ENCODE results near the gene SPRYD3.

SPRYD3 gene

GRCh38 chr12:53086361-53086760 lies 7.2 kb upstream of the SPRYD3 start:
- in situ Hi-C loops (cut with MboI; ENCODE audit: low sequenced_read_pairs), result no loop called here

DNA sequence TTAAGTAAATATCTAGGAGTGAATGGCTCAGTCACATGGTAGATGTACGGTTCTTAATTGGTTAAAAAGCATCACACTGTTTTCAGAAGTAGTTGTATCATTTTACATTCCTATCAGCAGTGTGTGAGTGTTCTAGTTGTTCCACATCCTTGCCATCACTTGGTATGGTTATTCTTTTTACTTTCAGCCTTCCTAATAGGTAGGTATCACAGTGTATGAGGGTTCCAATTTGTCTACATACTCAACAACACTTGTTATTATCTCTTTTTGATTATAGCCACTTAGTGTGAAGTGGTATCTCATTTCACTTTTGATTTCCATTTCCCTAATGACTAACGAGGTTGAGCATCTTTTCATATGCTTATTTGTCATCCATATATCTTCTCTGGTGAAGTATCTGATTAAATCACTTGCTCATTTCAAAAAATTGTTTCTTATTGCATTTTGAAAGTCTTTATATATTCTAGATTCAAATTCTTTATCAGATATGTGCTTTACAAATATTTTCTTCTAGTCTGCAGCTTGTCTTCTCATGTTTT lies 3.5 kb upstream of the SPRYD3 start:
- in situ Hi-C loops (cut with MboI; ENCODE audit: low sequenced_read_pairs), result no loop called here

GRCh38 chr12:53078425-53079225 lies 565 bp downstream of the SPRYD3 start:
- in situ Hi-C loops (cut with MboI; ENCODE audit: low sequenced_read_pairs), result no loop called here

- in situ Hi-C loops (cut with MboI; ENCODE audit: low sequenced_read_pairs), result no loop called here
Measured at GRCh38 chr12:53077030-53077429, 2.2 kb downstream of the SPRYD3 start.

DNA sequence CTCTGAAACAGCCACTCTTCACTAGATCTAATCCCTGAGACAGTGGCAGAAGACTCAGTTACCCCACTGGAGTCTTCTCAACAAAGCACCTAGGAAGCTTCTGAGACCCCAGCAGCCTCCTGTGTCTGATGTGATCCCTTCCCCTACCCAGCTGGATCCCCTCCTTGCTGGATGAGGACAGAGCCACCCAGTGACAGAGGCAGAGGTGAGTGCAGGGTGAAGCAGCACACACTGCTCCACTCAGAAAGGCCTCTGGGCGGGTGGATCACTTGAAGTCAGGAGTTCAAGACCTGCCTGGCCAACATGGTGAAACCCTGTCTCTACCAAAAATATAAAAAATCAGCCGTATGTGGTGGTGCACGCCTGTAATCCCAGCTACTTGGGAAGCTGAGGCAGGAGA lies 2.7 kb downstream of the SPRYD3 start:
- in situ Hi-C loops (cut with MboI; ENCODE audit: low sequenced_read_pairs), result no loop called here

- in situ Hi-C loops (cut with MboI; ENCODE audit: low sequenced_read_pairs), result no loop called here
Measured at GRCh38 chr12:53074999-53075370, 4.2 kb downstream of the SPRYD3 start.

GRCh38 chr12:53074283-53074998 lies 4.7 kb downstream of the SPRYD3 start:
- in situ Hi-C loops (cut with MboI; ENCODE audit: low sequenced_read_pairs), result no loop called here

GRCh38 chr12:53073881-53074280 lies 5.3 kb downstream of the SPRYD3 start:
- in situ Hi-C loops (cut with MboI; ENCODE audit: low sequenced_read_pairs), result no loop called here

DNA sequence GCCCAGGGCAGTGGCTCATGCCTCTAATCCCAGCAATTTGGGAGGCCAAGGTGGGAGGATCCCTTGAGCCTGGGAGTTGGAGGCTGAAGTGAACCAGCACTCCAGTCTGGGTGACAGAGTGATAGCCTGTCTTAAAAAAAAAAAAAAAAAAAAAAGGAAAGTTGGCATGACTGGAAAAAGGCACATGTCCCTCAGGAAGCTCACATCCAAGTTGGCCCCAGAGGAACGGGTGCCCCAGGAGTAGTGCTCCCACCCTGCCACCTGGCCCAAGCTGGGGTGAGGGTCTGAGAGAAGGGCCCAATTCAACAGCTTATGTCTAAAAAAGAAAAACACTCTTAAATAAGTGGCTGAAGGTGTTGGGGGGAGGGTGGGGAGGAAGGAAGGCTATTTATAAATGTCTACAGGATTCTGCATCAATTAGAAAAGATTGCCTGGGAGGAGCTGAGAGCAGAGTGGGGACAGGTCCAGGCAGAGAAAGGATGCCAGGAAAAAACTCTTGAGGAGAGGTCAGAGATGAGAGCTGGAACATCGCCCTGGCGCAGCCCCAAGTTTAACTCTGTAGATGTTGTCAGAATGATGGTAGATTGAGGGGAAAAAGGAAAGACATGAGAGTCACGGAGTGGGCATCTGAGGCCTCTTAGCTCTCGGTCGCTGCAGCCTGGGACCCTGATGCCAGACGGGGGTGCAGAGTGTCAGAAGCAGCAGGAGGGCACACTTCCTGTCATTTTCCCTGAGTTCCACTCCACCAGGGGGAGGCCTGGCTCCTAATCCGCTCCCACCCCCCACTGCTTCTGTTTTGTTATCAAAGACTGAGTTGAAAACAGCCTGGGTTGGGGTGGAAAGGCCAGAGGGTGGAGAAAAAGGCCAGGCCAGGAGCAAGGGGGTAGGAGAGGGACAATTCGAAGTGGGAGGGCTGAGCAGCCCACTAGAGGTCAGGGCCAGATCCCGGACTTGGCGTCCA lies 7.3 kb downstream of the SPRYD3 start:
- in situ Hi-C loops (cut with MboI; ENCODE audit: low sequenced_read_pairs), result no loop called here

- in situ Hi-C loops (cut with MboI; ENCODE audit: low sequenced_read_pairs), result no loop called here
Measured at GRCh38 chr12:53070877-53071492, 8.2 kb downstream of the SPRYD3 start.

DNA sequence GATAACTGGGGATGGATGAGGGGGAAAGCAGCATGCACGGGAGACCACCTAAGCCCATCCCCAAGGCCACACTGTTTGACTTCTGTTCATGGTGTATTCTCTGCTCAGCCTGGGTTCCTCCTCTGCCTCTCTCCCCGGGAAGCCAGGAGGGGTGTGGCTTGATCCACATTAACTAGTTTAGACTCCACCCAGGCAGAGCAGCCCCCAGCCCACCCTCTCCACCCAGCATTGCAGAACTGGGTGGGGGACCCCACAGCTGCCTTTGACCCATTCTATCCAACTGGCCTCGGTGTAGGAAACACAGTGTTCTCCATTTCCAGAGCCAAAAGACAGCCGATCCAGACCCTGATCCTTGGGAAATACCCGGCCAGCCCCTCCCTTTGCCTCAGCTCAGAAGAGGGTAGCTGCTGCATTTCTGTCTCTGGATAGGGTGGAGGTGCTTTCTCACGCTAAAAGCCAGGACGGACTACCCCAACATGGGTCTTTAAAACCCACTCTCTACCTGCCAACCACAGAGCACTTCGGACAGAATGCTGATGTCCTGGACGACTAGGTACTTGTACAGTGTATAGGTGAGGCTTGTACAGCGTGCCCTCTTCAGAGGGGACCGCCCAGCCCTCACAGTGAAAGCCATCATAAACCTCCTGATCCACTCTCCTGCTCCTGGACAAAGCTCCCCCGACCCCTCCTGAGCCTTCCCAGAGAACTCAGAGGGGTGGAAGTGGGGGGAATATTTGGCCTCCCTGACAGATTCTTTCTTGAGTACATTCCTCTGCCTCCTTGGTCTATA lies 9.4 kb downstream of the SPRYD3 start:
- in situ Hi-C loops (cut with MboI; ENCODE audit: low sequenced_read_pairs), result no loop called here

- in situ Hi-C loops (cut with MboI; ENCODE audit: low sequenced_read_pairs), result no loop called here
Measured at GRCh38 chr12:53068811-53069585, 10.2 kb downstream of the SPRYD3 start.

GRCh38 chr12:53067993-53068770 lies 11.0 kb downstream of the SPRYD3 start:
- in situ Hi-C loops (cut with MboI; ENCODE audit: low sequenced_read_pairs), result no loop called here

GRCh38 chr12:53067074-53067992 lies 11.9 kb downstream of the SPRYD3 start:
- in situ Hi-C loops (cut with MboI; ENCODE audit: low sequenced_read_pairs), result no loop called here

GRCh38 chr12:53065975-53066931 lies 12.9 kb downstream of the SPRYD3 start:
- in situ Hi-C loops (cut with MboI; ENCODE audit: low sequenced_read_pairs), result no loop called here

GRCh38 chr12:53065470-53065869 lies 13.7 kb downstream of the SPRYD3 start:
- in situ Hi-C loops (cut with MboI; ENCODE audit: low sequenced_read_pairs), result no loop called here
